Fibroblast of lung (primary cell): ENCODE data around the gene SENP6. TPM values are rescaled to one million over a fixed set of nuclear protein-coding genes. Genes with fewer than 3 reads are reported as not detected.

Experiments
- DNase-seq, 2 donors: peaks; one replicate each; pipeline versions ENCODE4 v3.0.0 to v3.0.0-alpha.2; 2010; ENCODE audit warnings: low read depth in 2 of 2
- H2AFZ ChIP-seq: 2 replicates; pipeline ENCODE4 v1.5.1; 2012; ENCODE audit warnings: low read length, control low read depth, inconsistent platforms
- H3K27ac ChIP-seq: 2 replicates; pipeline ENCODE4 v1.5.1; 2011; ENCODE audit warnings: low read length, control low read depth; ENCODE audit not compliant: insufficient read depth
- H3K27me3 ChIP-seq: 2 replicates; pipeline ENCODE4 v1.5.1; 2011; ENCODE audit warnings: mild to moderate bottlenecking, low read length; ENCODE audit not compliant: control insufficient read depth, insufficient read depth
- H3K36me3 ChIP-seq: 2 replicates; pipeline ENCODE4 v1.5.1; 2011; ENCODE audit warnings: low read length; ENCODE audit not compliant: control insufficient read depth, insufficient read depth
- H3K4me1 ChIP-seq: 2 replicates; pipeline ENCODE4 v1.5.1; 2011; ENCODE audit warnings: low read length; ENCODE audit not compliant: control insufficient read depth, insufficient read depth; ENCODE audit errors: extremely low read depth
- H3K4me2 ChIP-seq: 2 replicates; pipeline ENCODE4 v1.5.1; 2011; ENCODE audit warnings: low read length, control low read depth; ENCODE audit not compliant: insufficient read depth; ENCODE audit errors: extremely low read depth
- H3K4me3 ChIP-seq, 4 experiments: fragments of 200-600 bp in 1 of 4; sonication (generic) in 1 of 4; replicated peaks in 1 of 4; 2 replicates each; pipeline ENCODE4 v1.5.1; 2011 to 2016; ENCODE audit warnings: low read length in 4 of 4, low read depth in 3 of 4, mild to moderate bottlenecking in 3 of 4, control low read depth in 2 of 4, inconsistent platforms in 1 of 4, mixed read lengths in 1 of 4; ENCODE audit not compliant: insufficient read depth in 1 of 4; ENCODE audit errors: control extremely low read depth in 1 of 4
- H3K79me2 ChIP-seq: 2 replicates; pipeline ENCODE4 v1.5.1; 2012; ENCODE audit warnings: mild to moderate bottlenecking, low read length, inconsistent platforms; ENCODE audit not compliant: control insufficient read depth, insufficient read depth
- H3K9ac ChIP-seq: 2 replicates; pipeline ENCODE4 v1.5.1; 2011; ENCODE audit warnings: mild to moderate bottlenecking, low read length, control low read depth; ENCODE audit not compliant: insufficient read depth
- H3K9me3 ChIP-seq: 2 replicates; pipeline ENCODE4 v1.5.1; 2012; ENCODE audit warnings: low read depth, low read length; ENCODE audit not compliant: control insufficient read depth, insufficient read depth
- H4K20me1 ChIP-seq: 2 replicates; pipeline ENCODE4 v1.5.1; 2011; ENCODE audit warnings: low read length; ENCODE audit not compliant: control insufficient read depth, insufficient read depth; ENCODE audit errors: extremely low read depth
- CTCF ChIP-seq, 2 donors: IDR thresholded peaks in 1 of 2; conservative IDR thresholded peaks in 1 of 2; 1 replicate in 1 of 2; 2 replicates in 1 of 2; pipeline ENCODE4 v1.5.1; 2011 to 2012; ENCODE audit warnings: low read length in 2 of 2, control low read depth in 1 of 2, inconsistent platforms in 1 of 2, low read depth in 1 of 2, mild to moderate bottlenecking in 1 of 2
- EZH2 ChIP-seq: IDR thresholded peaks from 2 replicates; pipeline ENCODE4 v1.5.1; 2012; ENCODE audit warnings: low read length, control low read depth, mild to moderate bottlenecking; ENCODE audit errors: missing control alignments
- polyA plus RNA-seq, 2 donors: library from polyadenylated mRNA; depleted of rRNA in 1 of 2; stranded (reverse) in 1 of 2; unstranded in 1 of 2; fragments of >200 nt; gene quantifications; 2 replicates each; pipeline ENCODE4 v1.2.1, GENCODE V29; 2011 to 2012; ENCODE audit warnings: missing spikeins in 1 of 2
- total RNA-seq: library from RNA; depleted of rRNA; stranded (reverse); fragments of >200 nt; gene quantifications from 2 replicates; pipeline ENCODE4 v1.2.1, GENCODE V29; 2014

Gene SENP6
- total and polyA plus RNA-seq, 2 donors (not counting 1 experiment from before 2014, with no cell fraction given), result 54.5 to 80.6 TPM

GRCh38 chr6:75711173-75711572 lies 109.5 kb downstream of the SENP6 start:
- no peaks in the 10 kb centered on the region for H3K79me2 ChIP-seq
- H3K36me3 ChIP-seq, result peaks cover 3% of the 10 kb centered on the region
- no peak overlapping the region for H3K27ac ChIP-seq
- TF ChIP-seq EZH2 (no peak), CTCF (conservative IDR thresholded peaks at IDR 0.05 in 1 of 2, IDR thresholded peaks at IDR 0.05 in 1 of 2; ENCODE audit: low read depth in 1 of 2, low read length in 2 of 2) (no peak)
- no peak overlapping the region for H3K4me3 ChIP-seq
- no peak overlapping the region for H3K9ac ChIP-seq
- no peak overlapping the region for H3K4me2 ChIP-seq
- H3K4me1 ChIP-seq, result no peaks in the 10 kb centered on the region
- no peaks in the 10 kb centered on the region for H3K9me3 ChIP-seq
- H3K27me3 ChIP-seq, result no peaks in the 10 kb centered on the region
- no peaks in the 10 kb centered on the region for H4K20me1 ChIP-seq
- H2AFZ ChIP-seq, result no peak overlapping the region
- DNase-seq, result no peak

- Histone ChIP-seq H2AFZ (no peak overlapping the region), H3K9me3 (no peaks in the 10 kb centered on the region), H3K4me3 (no peak overlapping the region), H3K27ac (no peak overlapping the region), H3K4me1 (no peaks in the 10 kb centered on the region), H3K9ac (no peak overlapping the region), H3K36me3 (no peaks in the 10 kb centered on the region), H3K27me3 (no peaks in the 10 kb centered on the region), H3K79me2 (no peaks in the 10 kb centered on the region), H4K20me1 (no peaks in the 10 kb centered on the region), H3K4me2 (no peak overlapping the region)
- DNase-seq, result no peak
- no peak for TF ChIP-seq CTCF (conservative IDR thresholded peaks at IDR 0.05 in 1 of 2, IDR thresholded peaks at IDR 0.05 in 1 of 2; ENCODE audit: low read depth in 1 of 2, low read length in 2 of 2)
- no peak for TF ChIP-seq EZH2
These were observed 117.5 kb downstream of the SENP6 start for GRCh38 chr6:75719133-75719532.

- no peaks in the 10 kb centered on the region for H4K20me1 ChIP-seq
- no peak overlapping the region for H2AFZ ChIP-seq
- H3K36me3 ChIP-seq, result no peaks in the 10 kb centered on the region
- H3K79me2 ChIP-seq, result no peaks in the 10 kb centered on the region
- H3K27ac ChIP-seq, result no peak overlapping the region
- no peak overlapping the region for H3K4me3 ChIP-seq
- no peaks in the 10 kb centered on the region for H3K27me3 ChIP-seq
- H3K4me2 ChIP-seq, result no peak overlapping the region
- H3K9me3 ChIP-seq, result no peaks in the 10 kb centered on the region
- no peak for TF ChIP-seq EZH2
- no peak for TF ChIP-seq CTCF (conservative IDR thresholded peaks at IDR 0.05 in 1 of 2, IDR thresholded peaks at IDR 0.05 in 1 of 2; ENCODE audit: low read depth in 1 of 2, low read length in 2 of 2)
- DNase-seq, result no peak
- H3K4me1 ChIP-seq, result no peaks in the 10 kb centered on the region
- H3K9ac ChIP-seq, result no peak overlapping the region
These were observed 121.7 kb downstream of the SENP6 start for GRCh38 chr6:75723382-75723781.
